B cell (primary cell): Measurements from ENCODE around the gene PLA2G5.

Source experiments
- EZH2 ChIP-seq: IDR thresholded peaks from 2 replicates; pipeline ENCODE4 v1.6.1; 2012; ENCODE audit warnings: borderline replicate concordance, low read depth, mild to moderate bottlenecking, moderate library complexity, low read length; ENCODE audit not compliant: insufficient read depth, poor library complexity, severe bottlenecking
- TF ChIP-seq, protein P1 (sequence below): fragments of 200-600 bp; IDR thresholded peaks from one replicate; pipeline ENCODE4 v1.8.0; 2022; ENCODE audit warnings: antibody characterized with exemption, mild to moderate bottlenecking

DNA sequence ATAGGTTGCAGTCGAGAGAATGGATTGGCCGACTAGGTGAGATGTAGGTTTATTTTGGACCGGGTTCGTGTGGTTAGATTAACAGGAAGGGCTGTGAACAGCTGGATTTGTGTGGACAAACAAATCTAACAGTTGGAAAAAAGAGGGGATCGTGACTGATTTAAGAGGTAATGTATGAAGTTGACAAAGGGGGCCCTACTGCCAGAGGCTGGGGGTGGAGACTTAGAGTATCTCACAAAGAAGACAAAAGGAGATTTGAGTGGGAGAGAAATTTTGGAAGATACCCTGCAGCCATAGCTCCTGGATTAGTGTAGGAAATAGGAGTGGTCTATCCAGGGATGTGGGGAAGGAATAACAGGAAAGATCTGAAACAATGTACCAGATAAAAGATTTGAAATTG, 38.8 kb upstream of the PLA2G5 start:
- TF ChIP-seq, protein P1, sequence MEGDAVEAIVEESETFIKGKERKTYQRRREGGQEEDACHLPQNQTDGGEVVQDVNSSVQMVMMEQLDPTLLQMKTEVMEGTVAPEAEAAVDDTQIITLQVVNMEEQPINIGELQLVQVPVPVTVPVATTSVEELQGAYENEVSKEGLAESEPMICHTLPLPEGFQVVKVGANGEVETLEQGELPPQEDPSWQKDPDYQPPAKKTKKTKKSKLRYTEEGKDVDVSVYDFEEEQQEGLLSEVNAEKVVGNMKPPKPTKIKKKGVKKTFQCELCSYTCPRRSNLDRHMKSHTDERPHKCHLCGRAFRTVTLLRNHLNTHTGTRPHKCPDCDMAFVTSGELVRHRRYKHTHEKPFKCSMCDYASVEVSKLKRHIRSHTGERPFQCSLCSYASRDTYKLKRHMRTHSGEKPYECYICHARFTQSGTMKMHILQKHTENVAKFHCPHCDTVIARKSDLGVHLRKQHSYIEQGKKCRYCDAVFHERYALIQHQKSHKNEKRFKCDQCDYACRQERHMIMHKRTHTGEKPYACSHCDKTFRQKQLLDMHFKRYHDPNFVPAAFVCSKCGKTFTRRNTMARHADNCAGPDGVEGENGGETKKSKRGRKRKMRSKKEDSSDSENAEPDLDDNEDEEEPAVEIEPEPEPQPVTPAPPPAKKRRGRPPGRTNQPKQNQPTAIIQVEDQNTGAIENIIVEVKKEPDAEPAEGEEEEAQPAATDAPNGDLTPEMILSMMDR, result no peak
- no peak for TF ChIP-seq EZH2
